Chondrocyte (in vitro differentiated cells): ENCODE data around the gene MECP2. TPM values are rescaled to one million over a fixed set of nuclear protein-coding genes. Genes with fewer than 3 reads are reported as not detected.

Source experiments
- DNase-seq: peaks from one replicate; pipeline ENCODE4 v3.0.0; 2021; ENCODE audit warnings: mixed read lengths, low spot score
- H3K27ac Mint-ChIP-seq: one replicate; pipeline ENCODE4 v1.8.0; 2021; ENCODE audit warnings: mild to moderate bottlenecking, moderate library complexity, mixed read lengths; ENCODE audit not compliant: unreplicated experiment
- H3K27me3 Mint-ChIP-seq: 2 replicates; pipeline ENCODE4 v1.8.0; 2021; ENCODE audit warnings: low read depth, mixed read lengths
- H3K36me3 Mint-ChIP-seq: 2 replicates; pipeline ENCODE4 v1.8.0; 2021; ENCODE audit warnings: low read depth, mixed read lengths
- H3K4me1 Mint-ChIP-seq: 2 replicates; pipeline ENCODE4 v1.8.0; 2021; ENCODE audit warnings: low read depth, mild to moderate bottlenecking, mixed read lengths
- H3K4me3 Mint-ChIP-seq: one replicate; pipeline ENCODE4 v1.8.0; 2021; ENCODE audit warnings: mild to moderate bottlenecking, moderate library complexity, mixed read lengths; ENCODE audit not compliant: unreplicated experiment
- H3K9me3 Mint-ChIP-seq: 2 replicates; pipeline ENCODE4 v1.8.0; 2021; ENCODE audit warnings: low read depth, mixed read lengths
- microRNA-seq: library from miRNA; unstranded; fragments of <30 nt; microRNA quantifications from one replicate; pipeline ENCODE4 v1.2.0, GENCODE V29; 2020; ENCODE audit warnings: borderline number of aligned reads
- total RNA-seq: library from RNA; stranded (reverse); gene quantifications from 3 replicates; pipeline ENCODE4 v1.2.1, GENCODE V29; 2021
- TF ChIP-seq, protein P1 (sequence below): fragments of 200-600 bp; sonication (generic); IDR thresholded peaks from 2 replicates; pipeline ENCODE4 v1.5.0; 2021; ENCODE audit warnings: antibody characterized with exemption, mild to moderate bottlenecking, moderate library complexity

The MECP2 gene
- total RNA-seq, 1 donor from 2014 or later = 32.3 TPM

DNA sequence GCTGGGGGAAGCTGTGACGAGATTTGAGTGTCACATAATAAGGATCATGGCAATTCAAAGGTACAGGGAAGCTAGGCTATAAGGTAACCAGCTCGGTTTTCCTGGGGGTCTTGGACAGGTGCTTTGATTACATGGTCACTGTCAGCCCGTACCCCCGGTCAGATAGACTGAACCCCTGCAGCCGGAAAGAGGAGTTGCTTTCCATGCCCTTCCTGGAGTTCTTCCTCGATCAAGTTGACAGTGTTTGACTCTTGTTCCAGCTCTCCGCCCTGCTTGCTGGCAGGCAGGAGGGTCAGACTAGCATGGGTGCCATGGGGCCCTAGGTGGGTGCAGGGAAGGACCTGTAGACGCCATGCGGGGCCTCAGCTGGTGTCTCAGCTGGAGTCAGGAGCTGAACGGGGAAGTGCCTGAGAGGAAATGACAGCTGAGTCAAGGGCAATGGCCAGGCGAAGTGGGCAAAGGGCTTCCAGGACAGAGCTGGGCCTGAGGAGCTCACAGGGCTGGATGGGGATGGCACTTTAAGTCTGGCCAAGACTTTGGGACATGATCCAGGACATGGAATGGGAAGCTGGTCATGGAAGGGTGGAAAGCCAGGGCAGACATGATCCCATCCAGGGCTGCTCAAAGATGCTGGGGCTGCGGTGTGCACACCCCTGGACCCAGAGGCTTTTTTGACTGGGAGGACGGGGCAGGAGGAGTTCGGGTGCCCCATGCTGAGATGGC lies 123.4 kb downstream of the MECP2 start:
- H3K4me3 Mint-ChIP-seq = peak overlapping the region; percentile 77
- TF ChIP-seq, protein P1, sequence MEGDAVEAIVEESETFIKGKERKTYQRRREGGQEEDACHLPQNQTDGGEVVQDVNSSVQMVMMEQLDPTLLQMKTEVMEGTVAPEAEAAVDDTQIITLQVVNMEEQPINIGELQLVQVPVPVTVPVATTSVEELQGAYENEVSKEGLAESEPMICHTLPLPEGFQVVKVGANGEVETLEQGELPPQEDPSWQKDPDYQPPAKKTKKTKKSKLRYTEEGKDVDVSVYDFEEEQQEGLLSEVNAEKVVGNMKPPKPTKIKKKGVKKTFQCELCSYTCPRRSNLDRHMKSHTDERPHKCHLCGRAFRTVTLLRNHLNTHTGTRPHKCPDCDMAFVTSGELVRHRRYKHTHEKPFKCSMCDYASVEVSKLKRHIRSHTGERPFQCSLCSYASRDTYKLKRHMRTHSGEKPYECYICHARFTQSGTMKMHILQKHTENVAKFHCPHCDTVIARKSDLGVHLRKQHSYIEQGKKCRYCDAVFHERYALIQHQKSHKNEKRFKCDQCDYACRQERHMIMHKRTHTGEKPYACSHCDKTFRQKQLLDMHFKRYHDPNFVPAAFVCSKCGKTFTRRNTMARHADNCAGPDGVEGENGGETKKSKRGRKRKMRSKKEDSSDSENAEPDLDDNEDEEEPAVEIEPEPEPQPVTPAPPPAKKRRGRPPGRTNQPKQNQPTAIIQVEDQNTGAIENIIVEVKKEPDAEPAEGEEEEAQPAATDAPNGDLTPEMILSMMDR = no peak
- peaks cover 27% of the 10 kb centered on the region for H3K4me1 Mint-ChIP-seq
- peak overlapping the region; percentile 85 for H3K27ac Mint-ChIP-seq
- peak; percentile 89 for DNase-seq
- H3K9me3 Mint-ChIP-seq = no peaks in the 10 kb centered on the region
- H3K27me3 Mint-ChIP-seq = no peaks in the 10 kb centered on the region
- H3K36me3 Mint-ChIP-seq = no peaks in the 10 kb centered on the region

DNA sequence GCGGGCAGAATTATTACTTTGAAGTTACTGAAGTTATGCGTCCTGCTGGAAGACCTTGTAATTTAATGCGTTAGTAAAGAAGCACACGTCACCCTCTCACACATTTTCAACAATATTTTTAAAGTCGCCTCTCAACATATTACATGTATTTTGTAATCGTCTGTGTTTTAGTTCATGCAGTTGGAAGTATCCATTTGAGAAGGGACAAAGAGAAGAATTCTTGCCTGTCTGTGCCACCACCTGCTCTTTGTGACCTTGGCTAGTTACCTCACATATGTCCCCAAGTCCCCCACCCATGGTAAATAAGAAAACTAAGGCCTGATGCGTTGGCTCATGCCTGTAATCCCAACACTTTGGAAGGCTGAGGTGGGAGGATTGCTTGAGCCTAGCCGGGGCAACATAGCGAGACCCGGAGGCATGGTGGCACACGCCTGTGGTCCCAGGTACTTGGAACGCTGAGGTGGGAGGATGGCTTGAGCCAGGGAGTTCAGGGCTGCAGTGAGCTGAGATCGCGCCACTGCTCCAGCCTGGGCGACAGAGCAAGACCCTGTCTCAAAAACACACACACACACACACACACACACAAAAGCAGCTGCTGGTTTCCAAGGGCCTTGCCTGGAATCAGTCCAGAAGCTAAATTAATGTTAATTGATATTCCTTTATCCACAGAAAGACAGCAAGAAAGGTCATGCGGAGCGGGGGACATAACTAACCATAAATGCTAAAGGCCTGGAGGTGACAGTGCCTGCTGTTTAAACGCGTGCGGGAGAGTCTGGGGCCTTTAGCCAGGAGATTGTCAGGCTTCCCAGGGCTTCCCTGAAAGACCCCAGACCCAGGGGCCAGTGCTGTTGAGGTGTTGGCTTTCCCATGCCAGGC lies 124.2 kb downstream of the MECP2 start:
- Mint-ChIP-seq H3K4me3 (peak overlapping the region; percentile 77), H3K9me3 (no peaks in the 10 kb centered on the region), H3K27me3 (no peaks in the 10 kb centered on the region), H3K27ac (peak overlapping the region; percentile 85), H3K36me3 (no peaks in the 10 kb centered on the region), H3K4me1 (peaks cover 35% of the 10 kb centered on the region)
- TF ChIP-seq, protein P1 = no peak
- DNase-seq = no peak

DNA sequence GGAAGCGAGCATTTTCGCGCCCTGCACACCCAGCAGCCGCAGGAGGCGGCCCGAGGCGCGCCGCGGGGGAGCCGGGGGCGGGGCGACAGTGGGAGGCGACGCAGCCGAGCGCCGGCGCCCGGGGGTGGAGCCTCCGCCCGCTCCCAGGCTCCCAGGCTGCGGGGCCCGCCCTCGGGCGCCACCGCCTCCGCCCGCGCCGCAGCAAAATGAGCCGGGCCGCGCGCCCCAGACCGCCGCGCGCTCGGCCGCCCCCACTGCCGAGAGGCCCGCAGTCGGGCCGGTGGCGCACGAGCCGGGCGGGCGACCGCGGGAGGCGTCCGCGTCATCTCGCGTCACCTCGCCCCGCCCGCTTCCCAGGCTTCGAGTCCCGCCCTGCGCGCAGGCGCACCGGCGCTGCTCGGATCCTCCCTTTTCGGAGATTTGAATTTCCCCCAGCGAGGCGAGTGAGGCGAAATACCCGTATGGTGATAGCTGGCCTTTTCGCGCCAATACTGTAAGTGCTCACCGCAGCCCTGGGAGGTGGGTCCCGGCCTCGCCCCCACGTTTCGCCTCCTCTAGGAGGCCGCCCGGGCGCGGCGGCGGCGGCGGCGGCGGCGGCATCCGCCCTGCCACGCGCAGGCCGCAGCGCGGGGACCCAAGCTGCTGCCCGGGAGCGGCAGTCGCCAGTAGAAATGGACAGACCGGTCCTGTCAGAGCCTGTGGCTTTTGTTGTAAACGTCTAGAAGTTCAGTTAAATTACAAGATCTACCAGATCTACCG lies 125.0 kb downstream of the MECP2 start, which contains the start of gene TMEM187:
TMEM187 (plus strand) TSS at position 387 of the 759 bp plus-strand sequence. CDS start 9,309 bp downstream, outside the sequence.
- peaks cover 44% of the 10 kb centered on the region for H3K4me1 Mint-ChIP-seq
- no peaks in the 10 kb centered on the region for H3K9me3 Mint-ChIP-seq
- peak within 1 kb of the TSS; percentile 100 for H3K4me3 Mint-ChIP-seq

More for the DNA sequence above, 125.0 kb downstream of the MECP2 start, which contains the start of gene TMEM187:
- TF ChIP-seq, protein P1 = peak; percentile 21
- peak; percentile 97 for DNase-seq
- no peaks in the 10 kb centered on the region for H3K27me3 Mint-ChIP-seq
- H3K27ac Mint-ChIP-seq = peak within 1 kb of the TSS; percentile 100
- no peaks in the 10 kb centered on the region for H3K36me3 Mint-ChIP-seq

Small RNA genes within 50 kb of the gene (microRNA-seq; reads per million reads assigned to microRNA genes)
- gene MIR3202-1 (not detected), gene MIR3202-2 (not detected), gene MIR718 (not detected)

Other genes starting within 250 kb of the MECP2 start
- gene L1CAM, start 211.5 kb downstream of the MECP2 start, total RNA-seq = 2.2 to 2.9 TPM (median 2.5 TPM) in 3 replicates
- gene AVPR2, start 193.0 kb downstream of the MECP2 start, total RNA-seq = not detected in 3 replicates
- gene ARHGAP4, start 171.5 kb downstream of the MECP2 start, total RNA-seq = 2.8 to 3.7 TPM (median 3.1 TPM) in 3 replicates
- gene NAA10, start 162.7 kb downstream of the MECP2 start, total RNA-seq = 89.5 to 99.8 TPM (median 91.4 TPM) in 3 replicates
- gene RENBP, start 153.1 kb downstream of the MECP2 start, total RNA-seq = 6.5 to 13.4 TPM (median 13.1 TPM) in 3 replicates
- gene HCFC1, start 125.9 kb downstream of the MECP2 start, total RNA-seq = 60.1 to 89.9 TPM (median 67.2 TPM) in 3 replicates
- gene TMEM187, start 125.0 kb downstream of the MECP2 start, total RNA-seq = 12.3 to 20.3 TPM (median 18.3 TPM) in 3 replicates
- 88.0 to 113 TPM (median 104 TPM) in 3 replicates for gene IRAK1, start 77.8 kb downstream of the MECP2 start, total RNA-seq
- not detected in 3 replicates for gene OPN1LW, start 46.5 kb upstream of the MECP2 start, total RNA-seq
- not detected in 3 replicates for gene OPN1MW, start 84.9 kb upstream of the MECP2 start, total RNA-seq
- not detected in 3 replicates for gene OPN1MW2, start 122.0 kb upstream of the MECP2 start, total RNA-seq
- not detected in 3 replicates for gene OPN1MW3, start 159.9 kb upstream of the MECP2 start, total RNA-seq
- not detected in 3 replicates for gene TEX28, start 197.4 kb upstream of the MECP2 start, total RNA-seq
- gene TKTL1, start 198.1 kb upstream of the MECP2 start, total RNA-seq = not detected in 3 replicates